GM19099 (cell line): ENCODE data around the gene SPI1.

Source experiments
- POLR2A ChIP-seq: IDR thresholded peaks from 3 replicates; pipeline ENCODE4 v1.6.1; 2011; ENCODE audit warnings: low read depth; ENCODE audit not compliant: insufficient read length; ENCODE audit errors: extremely low read depth

SPI1 gene

DNA sequence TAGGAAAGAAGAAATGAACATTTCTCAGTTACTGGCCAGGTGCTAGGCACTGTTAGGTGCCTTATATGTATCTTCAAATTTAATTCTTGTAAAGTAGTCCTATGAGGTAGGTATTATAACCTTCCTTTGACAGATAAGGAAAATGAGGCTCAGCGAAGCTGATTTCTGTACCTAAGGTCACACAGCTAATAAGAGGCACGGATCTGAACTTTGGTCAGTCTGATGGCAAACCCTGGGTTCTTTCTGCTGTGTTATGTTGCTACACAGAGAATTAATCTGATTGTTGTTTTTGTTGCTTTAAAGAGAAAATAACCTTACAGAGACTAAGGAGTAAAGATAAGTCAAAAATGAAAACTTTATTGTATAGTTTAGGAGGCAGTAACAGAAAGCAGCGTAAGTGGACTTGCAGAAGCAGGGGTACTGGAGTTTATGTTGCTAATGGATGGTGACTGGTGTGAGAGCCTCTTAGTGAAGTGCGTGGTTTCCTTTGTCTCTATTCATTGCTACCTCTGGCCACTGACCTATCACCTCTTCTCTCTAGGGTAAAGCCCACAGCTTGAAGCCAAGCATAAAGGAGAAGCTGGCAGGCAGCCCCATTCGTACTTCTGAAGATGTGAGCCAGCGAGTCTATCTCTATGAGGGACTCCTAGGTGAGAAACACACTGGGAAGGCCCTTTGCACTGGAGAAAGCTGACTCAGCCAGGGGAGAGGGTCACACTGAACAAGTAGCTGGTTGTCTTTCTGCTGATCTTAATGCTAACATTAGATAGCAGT, 70.1 kb downstream of the SPI1 start:
- TF ChIP-seq POLR2A: no peak

DNA sequence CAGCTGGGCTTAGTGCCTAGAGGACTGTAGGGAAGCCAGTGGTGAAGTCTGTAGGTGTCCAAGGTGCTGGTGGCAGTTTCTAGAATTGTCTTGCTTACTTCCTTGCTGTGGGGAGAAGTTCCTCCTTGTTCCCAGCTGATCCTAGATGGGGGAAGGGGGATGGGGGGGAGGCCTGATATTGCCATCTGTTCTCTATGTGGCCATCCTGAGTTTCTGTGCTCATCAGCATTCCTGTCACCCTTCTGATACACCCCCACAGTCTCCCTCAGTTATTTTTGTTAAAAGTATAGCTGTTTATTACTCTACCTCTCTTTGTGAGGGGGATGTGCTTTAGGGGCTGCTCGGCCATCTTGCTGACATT, 71.9 kb downstream of the SPI1 start:
- TF ChIP-seq POLR2A: no peak

DNA sequence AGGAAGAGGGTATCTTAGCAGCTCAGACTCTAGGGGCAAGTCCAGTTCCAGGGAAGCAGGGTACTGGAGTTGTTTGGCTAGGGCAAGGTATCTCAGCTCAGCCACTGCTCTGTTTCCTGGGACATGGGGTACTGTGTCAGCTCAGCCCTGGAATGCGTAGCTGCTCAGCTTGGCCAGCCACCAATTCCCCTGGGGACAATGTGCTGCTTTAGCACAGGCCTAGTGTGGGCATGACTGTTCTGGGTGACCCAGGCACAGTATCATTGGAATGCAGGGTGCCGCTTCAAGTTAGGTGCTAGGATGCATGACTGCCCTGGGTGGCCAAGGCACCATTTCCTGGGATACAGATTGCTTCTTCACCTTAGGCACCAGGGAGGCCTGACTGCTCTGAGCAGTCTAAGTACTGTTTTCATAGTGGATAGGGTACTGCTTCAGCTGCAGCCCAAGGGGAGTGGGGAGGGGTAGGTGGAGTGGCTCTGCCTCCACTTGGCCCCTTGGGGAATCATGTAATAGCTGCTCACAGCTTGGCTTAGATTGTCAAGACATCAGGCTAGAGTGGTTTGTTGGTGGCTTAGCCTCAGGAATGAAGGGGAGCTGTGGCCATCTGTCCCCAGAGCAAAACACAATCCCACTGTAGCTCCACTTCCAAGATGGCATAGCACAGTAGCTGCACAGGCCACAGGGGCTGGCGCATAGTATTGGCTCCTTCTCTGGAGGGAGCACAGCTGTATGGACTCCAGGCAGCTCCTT, 72.4 kb downstream of the SPI1 start:
- no peak for TF ChIP-seq POLR2A
